SK-N-SH treated with all-trans-retinoic acid at 6 μM for 48 hours (cell line): Measurements from ENCODE around the gene C1D.

Source experiments
- ATAC-seq: fragments of 200-7000 bp; cut with Tn5 transposase; 3 replicates; pipeline ENCODE4 v1.9.1; 2020; ENCODE audit warnings: mild to moderate bottlenecking, moderate library complexity
- ARNTL ChIP-seq: fragments of 450-650 bp; formaldehyde crosslinking; IDR thresholded peaks from 2 replicates; pipeline ENCODE4 v1.5.0; 2020; ENCODE audit warnings: low read depth, mild to moderate bottlenecking, moderate library complexity, borderline replicate concordance
- BACH2 ChIP-seq: fragments of 250-450 bp; sonication (Bioruptor Pico); IDR thresholded peaks from 2 replicates; pipeline ENCODE4 v1.9.0; 2021; ENCODE audit warnings: mild to moderate bottlenecking, borderline replicate concordance
- CSDC2 ChIP-seq: fragments of 250-450 bp; sonication (Bioruptor Pico); IDR thresholded peaks from 2 replicates; pipeline ENCODE4 v1.5.0; 2020; ENCODE audit warnings: mild to moderate bottlenecking, moderate library complexity
- ESRRG ChIP-seq: fragments of 250-450 bp; sonication (Bioruptor Pico); IDR thresholded peaks from 2 replicates; pipeline ENCODE4 v1.6.1; 2021; ENCODE audit warnings: mild to moderate bottlenecking
- GLIS3 ChIP-seq: fragments of 250-450 bp; sonication (Bioruptor Pico); IDR thresholded peaks from 2 replicates; pipeline ENCODE4 v1.5.0; 2020; ENCODE audit warnings: mild to moderate bottlenecking, moderate library complexity
- ISL1 ChIP-seq: fragments of 250-450 bp; sonication (Bioruptor Pico); IDR thresholded peaks from 2 replicates; pipeline ENCODE4 v2.1.2; 2022; ENCODE audit warnings: mild to moderate bottlenecking, moderate library complexity
- OSR1 ChIP-seq: fragments of 250-450 bp; sonication (Bioruptor Pico); IDR thresholded peaks from 2 replicates; pipeline ENCODE4 v1.8.0; 2022; ENCODE audit warnings: moderate library complexity, mild to moderate bottlenecking, inconsistent platforms
- PPARA ChIP-seq: fragments of 250-450 bp; sonication (Bioruptor Pico); IDR thresholded peaks from 2 replicates; pipeline ENCODE4 v1.5.0; 2020; ENCODE audit warnings: mild to moderate bottlenecking, borderline replicate concordance
- RARB ChIP-seq: fragments of 250-450 bp; sonication (Bioruptor Pico); IDR thresholded peaks from 2 replicates; pipeline ENCODE4 v1.8.0; 2021; ENCODE audit warnings: mild to moderate bottlenecking, moderate library complexity
- SNAI2 ChIP-seq: fragments of 250-450 bp; sonication (Bioruptor Pico); IDR thresholded peaks from 2 replicates; pipeline ENCODE4 v1.5.0; 2020; ENCODE audit warnings: mild to moderate bottlenecking, moderate library complexity
- TCF4 ChIP-seq: fragments of 250-450 bp; sonication (Bioruptor Pico); IDR thresholded peaks from 2 replicates; pipeline ENCODE4 v1.8.0; 2021; ENCODE audit warnings: mild to moderate bottlenecking, moderate library complexity, borderline replicate concordance
- TOX ChIP-seq: fragments of 250-450 bp; sonication (Bioruptor Pico); IDR thresholded peaks from 2 replicates; pipeline ENCODE4 v1.8.0; 2021; ENCODE audit warnings: mild to moderate bottlenecking, moderate library complexity, borderline replicate concordance
- ZC3H10 ChIP-seq: fragments of 250-450 bp; sonication (Bioruptor Pico); IDR thresholded peaks from 2 replicates; pipeline ENCODE4 v1.5.1; 2021; ENCODE audit warnings: mild to moderate bottlenecking, moderate library complexity
- ZFP3 ChIP-seq: fragments of 250-450 bp; sonication (Bioruptor Pico); IDR thresholded peaks from 2 replicates; pipeline ENCODE4 v1.5.0; 2020; ENCODE audit warnings: mild to moderate bottlenecking, moderate library complexity
- ZFP30 ChIP-seq: fragments of 450-650 bp; formaldehyde crosslinking; IDR thresholded peaks from 2 replicates; pipeline ENCODE4 v1.5.0; 2022; ENCODE audit warnings: mild to moderate bottlenecking, moderate library complexity
- ZNF70 ChIP-seq: fragments of 450-650 bp; formaldehyde crosslinking; IDR thresholded peaks from 2 replicates; pipeline ENCODE4 v1.5.0; 2020; ENCODE audit warnings: mild to moderate bottlenecking, moderate library complexity
- ZNF8 ChIP-seq: fragments of 450-650 bp; formaldehyde crosslinking; IDR thresholded peaks from 2 replicates; pipeline ENCODE4 v1.5.0; 2020; ENCODE audit warnings: mild to moderate bottlenecking, moderate library complexity
- TF ChIP-seq, protein P1 (sequence below): fragments of 250-450 bp; sonication (Bioruptor Pico); IDR thresholded peaks from 2 replicates; pipeline ENCODE4 v1.8.0; 2021; ENCODE audit warnings: low read depth, mild to moderate bottlenecking, moderate library complexity, borderline replicate concordance
- TF ChIP-seq, protein P2 (sequence below): fragments of 250-450 bp; sonication (Bioruptor Pico); IDR thresholded peaks from 2 replicates; pipeline ENCODE4 v1.5.0; 2020; ENCODE audit warnings: mild to moderate bottlenecking, moderate library complexity
- TF ChIP-seq, protein P3 (sequence below): fragments of 250-450 bp; sonication (Bioruptor Pico); IDR thresholded peaks from 2 replicates; pipeline ENCODE4 v1.5.1; 2021; ENCODE audit warnings: mild to moderate bottlenecking, moderate library complexity
- TF ChIP-seq, protein P4 (sequence below): fragments of 250-450 bp; sonication (Bioruptor Pico); IDR thresholded peaks from 2 replicates; pipeline ENCODE4 v1.5.1; 2020; ENCODE audit warnings: low read depth, mild to moderate bottlenecking, moderate library complexity
- TF ChIP-seq, protein P5 (sequence below): fragments of 250-450 bp; sonication (Bioruptor Pico); IDR thresholded peaks from 2 replicates; pipeline ENCODE4 v1.8.0; 2020; ENCODE audit warnings: mild to moderate bottlenecking, moderate library complexity, borderline replicate concordance

Gene C1D

DNA sequence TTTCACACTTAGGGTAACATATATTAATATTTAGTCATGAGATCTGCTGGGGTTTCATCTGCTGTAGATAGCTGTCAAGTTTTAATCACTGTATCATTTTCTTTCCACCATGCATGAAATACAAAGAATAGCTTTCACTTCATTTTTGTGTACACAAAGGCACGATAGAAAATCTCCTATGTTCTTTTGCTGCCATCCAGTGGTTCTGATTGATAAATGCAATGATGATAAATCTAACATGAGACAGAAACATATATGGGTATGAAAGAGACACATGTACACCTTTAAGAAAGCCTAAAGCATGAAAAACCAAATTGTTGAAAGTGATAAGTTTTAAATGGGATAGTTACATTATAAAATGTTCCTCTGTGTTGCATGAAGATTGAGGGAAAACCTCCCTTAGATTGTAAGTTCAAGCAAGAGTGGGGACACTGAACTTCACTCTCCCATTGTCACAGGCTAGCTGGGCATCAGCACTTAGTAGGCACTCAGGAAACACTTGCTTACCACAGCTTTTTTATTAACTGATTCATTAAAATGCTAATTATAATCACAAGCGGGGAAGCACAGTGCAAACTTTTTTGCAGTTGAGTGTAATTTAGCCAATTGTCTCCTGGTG is 31.2 kb downstream of the C1D start:
- peak; percentile 60 for ATAC-seq
- TF ChIP-seq CSDC2 (no peak), BACH2 (CRISPR knock-in tag) (no peak), ZNF70 (no peak), ZC3H10 (CRISPR knock-in tag) (no peak), TCF4 (CRISPR knock-in tag) (no peak), PPARA (CRISPR knock-in tag) (no peak), TOX (CRISPR knock-in tag) (no peak), ARNTL (no peak), OSR1 (CRISPR knock-in tag) (no peak), ESRRG (no peak), ZNF8 (no peak), ZFP30 (no peak), RARB (CRISPR knock-in tag) (no peak), ZFP3 (CRISPR knock-in tag) (no peak), ISL1 (CRISPR knock-in tag) (no peak), SNAI2 (no peak), GLIS3 (CRISPR knock-in tag) (no peak)
- TF ChIP-seq, protein P1, sequence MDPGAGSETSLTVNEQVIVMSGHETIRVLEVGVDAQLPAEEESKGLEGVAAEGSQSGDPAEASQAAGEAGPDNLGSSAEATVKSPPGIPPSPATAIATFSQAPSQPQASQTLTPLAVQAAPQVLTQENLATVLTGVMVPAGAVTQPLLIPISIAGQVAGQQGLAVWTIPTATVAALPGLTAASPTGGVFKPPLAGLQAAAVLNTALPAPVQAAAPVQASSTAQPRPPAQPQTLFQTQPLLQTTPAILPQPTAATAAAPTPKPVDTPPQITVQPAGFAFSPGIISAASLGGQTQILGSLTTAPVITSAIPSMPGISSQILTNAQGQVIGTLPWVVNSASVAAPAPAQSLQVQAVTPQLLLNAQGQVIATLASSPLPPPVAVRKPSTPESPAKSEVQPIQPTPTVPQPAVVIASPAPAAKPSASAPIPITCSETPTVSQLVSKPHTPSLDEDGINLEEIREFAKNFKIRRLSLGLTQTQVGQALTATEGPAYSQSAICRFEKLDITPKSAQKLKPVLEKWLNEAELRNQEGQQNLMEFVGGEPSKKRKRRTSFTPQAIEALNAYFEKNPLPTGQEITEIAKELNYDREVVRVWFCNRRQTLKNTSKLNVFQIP (CRISPR knock-in tag) = no peak
- TF ChIP-seq, protein P2, sequence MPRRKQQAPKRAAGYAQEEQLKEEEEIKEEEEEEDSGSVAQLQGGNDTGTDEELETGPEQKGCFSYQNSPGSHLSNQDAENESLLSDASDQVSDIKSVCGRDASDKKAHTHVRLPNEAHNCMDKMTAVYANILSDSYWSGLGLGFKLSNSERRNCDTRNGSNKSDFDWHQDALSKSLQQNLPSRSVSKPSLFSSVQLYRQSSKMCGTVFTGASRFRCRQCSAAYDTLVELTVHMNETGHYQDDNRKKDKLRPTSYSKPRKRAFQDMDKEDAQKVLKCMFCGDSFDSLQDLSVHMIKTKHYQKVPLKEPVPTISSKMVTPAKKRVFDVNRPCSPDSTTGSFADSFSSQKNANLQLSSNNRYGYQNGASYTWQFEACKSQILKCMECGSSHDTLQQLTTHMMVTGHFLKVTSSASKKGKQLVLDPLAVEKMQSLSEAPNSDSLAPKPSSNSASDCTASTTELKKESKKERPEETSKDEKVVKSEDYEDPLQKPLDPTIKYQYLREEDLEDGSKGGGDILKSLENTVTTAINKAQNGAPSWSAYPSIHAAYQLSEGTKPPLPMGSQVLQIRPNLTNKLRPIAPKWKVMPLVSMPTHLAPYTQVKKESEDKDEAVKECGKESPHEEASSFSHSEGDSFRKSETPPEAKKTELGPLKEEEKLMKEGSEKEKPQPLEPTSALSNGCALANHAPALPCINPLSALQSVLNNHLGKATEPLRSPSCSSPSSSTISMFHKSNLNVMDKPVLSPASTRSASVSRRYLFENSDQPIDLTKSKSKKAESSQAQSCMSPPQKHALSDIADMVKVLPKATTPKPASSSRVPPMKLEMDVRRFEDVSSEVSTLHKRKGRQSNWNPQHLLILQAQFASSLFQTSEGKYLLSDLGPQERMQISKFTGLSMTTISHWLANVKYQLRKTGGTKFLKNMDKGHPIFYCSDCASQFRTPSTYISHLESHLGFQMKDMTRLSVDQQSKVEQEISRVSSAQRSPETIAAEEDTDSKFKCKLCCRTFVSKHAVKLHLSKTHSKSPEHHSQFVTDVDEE (CRISPR knock-in tag) = no peak
- TF ChIP-seq, protein P3, sequence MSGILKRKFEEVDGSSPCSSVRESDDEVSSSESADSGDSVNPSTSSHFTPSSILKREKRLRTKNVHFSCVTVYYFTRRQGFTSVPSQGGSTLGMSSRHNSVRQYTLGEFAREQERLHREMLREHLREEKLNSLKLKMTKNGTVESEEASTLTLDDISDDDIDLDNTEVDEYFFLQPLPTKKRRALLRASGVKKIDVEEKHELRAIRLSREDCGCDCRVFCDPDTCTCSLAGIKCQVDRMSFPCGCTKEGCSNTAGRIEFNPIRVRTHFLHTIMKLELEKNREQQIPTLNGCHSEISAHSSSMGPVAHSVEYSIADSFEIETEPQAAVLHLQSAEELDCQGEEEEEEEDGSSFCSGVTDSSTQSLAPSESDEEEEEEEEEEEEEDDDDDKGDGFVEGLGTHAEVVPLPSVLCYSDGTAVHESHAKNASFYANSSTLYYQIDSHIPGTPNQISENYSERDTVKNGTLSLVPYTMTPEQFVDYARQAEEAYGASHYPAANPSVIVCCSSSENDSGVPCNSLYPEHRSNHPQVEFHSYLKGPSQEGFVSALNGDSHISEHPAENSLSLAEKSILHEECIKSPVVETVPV (CRISPR knock-in tag) = no peak

DNA sequence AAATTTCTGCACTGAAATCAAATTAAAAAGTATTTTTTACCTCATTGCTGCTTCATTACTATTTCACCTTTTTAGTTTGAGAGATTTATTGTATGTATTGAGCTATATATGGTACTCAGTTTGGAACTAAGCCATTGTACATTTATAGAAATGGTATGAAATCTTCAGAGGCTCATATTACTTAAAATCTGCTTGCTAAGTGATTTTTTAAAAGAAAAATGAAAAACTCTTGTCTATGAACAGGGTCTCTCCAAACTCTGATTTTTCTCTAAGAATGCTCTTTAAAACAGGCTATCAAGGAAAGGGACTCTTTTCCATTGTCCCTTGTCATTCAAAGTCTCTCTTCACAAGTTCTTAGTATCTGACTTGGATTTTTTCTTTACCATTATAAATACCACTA is 31.8 kb downstream of the C1D start:
- ATAC-seq = no peak
- no peak for TF ChIP-seq OSR1 (CRISPR knock-in tag)
- no peak for TF ChIP-seq ARNTL
- TF ChIP-seq BACH2 (CRISPR knock-in tag) = no peak
- no peak for TF ChIP-seq ZFP30

DNA sequence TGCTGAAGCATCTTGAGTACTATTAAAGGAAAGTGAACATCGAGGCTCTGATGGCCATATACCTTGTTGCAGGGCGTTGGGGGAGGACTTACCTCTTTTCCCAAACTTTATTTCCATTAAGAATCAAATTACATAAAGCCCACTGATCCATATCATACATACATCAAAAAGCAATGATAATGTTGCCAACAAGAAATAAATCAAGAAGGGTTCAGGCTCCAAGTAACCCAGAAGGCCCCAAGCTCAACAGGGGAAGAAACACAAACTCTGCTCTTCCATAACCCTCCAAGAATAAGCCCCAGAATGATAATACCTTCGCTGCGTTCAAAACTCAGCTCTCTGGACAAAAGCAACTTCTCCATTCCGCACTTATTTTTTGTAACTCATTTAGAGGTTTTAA is 32.3 kb downstream of the C1D start:
- ATAC-seq = no peak
- TF ChIP-seq ISL1 (CRISPR knock-in tag) = no peak
- TF ChIP-seq, protein P4, sequence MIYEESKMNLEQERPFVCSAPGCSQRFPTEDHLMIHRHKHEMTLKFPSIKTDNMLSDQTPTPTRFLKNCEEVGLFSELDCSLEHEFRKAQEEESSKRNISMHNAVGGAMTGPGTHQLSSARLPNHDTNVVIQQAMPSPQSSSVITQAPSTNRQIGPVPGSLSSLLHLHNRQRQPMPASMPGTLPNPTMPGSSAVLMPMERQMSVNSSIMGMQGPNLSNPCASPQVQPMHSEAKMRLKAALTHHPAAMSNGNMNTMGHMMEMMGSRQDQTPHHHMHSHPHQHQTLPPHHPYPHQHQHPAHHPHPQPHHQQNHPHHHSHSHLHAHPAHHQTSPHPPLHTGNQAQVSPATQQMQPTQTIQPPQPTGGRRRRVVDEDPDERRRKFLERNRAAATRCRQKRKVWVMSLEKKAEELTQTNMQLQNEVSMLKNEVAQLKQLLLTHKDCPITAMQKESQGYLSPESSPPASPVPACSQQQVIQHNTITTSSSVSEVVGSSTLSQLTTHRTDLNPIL (CRISPR knock-in tag) = no peak
- no peak for TF ChIP-seq RARB (CRISPR knock-in tag)
- TF ChIP-seq OSR1 (CRISPR knock-in tag) = no peak
- no peak for TF ChIP-seq SNAI2

DNA sequence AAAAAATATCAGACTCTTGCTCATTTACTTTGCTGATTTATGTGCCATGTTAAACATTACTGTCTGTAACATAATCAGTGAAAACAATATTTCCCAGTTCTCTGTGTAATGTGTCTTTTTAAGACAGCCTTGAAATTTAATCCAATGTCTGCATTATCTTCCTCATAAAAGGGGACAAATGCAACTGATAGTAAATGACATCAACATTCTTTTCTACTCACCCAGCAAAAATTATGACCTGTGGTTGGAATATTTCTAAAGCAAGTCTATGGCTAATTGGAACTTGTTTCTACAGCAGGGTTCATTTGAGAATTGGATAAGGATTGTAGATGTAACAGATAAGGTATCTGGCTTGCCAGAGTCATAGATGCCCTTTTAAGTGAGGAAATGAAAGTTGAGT is 34.8 kb downstream of the C1D start:
- peak; percentile 79 for ATAC-seq
- TF ChIP-seq SNAI2 (no peak), ESRRG (0 out of 2 replicates have a peak, but pooled peaks have one; percentile 13), TCF4 (CRISPR knock-in tag) (no peak), CSDC2 (no peak), TOX (CRISPR knock-in tag) (peak; percentile 98), GLIS3 (CRISPR knock-in tag) (no peak), ZFP30 (no peak), ZNF70 (no peak), PPARA (CRISPR knock-in tag) (no peak), ISL1 (CRISPR knock-in tag) (peak; percentile 95), OSR1 (CRISPR knock-in tag) (no peak), ZNF8 (peak; percentile 51; the same call in 1 of the 2 replicates), ZC3H10 (CRISPR knock-in tag) (peak; percentile 68; the same call in 1 of the 2 replicates), BACH2 (CRISPR knock-in tag) (no peak)
- TF ChIP-seq, protein P5, sequence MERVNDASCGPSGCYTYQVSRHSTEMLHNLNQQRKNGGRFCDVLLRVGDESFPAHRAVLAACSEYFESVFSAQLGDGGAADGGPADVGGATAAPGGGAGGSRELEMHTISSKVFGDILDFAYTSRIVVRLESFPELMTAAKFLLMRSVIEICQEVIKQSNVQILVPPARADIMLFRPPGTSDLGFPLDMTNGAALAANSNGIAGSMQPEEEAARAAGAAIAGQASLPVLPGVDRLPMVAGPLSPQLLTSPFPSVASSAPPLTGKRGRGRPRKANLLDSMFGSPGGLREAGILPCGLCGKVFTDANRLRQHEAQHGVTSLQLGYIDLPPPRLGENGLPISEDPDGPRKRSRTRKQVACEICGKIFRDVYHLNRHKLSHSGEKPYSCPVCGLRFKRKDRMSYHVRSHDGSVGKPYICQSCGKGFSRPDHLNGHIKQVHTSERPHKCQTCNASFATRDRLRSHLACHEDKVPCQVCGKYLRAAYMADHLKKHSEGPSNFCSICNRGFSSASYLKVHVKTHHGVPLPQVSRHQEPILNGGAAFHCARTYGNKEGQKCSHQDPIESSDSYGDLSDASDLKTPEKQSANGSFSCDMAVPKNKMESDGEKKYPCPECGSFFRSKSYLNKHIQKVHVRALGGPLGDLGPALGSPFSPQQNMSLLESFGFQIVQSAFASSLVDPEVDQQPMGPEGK (CRISPR knock-in tag) = 0 out of 2 replicates have a peak, but pooled peaks have one; percentile 52
- TF ChIP-seq, protein P1 (CRISPR knock-in tag) = 0 out of 2 replicates have a peak, but pooled peaks have one; percentile 90
- TF ChIP-seq, protein P4 (CRISPR knock-in tag) = no peak
